Neural crest cell (in vitro differentiated cells): ENCODE measurements around the gene DEPDC1B. TPM values are rescaled to one million over a fixed set of nuclear protein-coding genes. Genes with fewer than 3 reads are reported as not detected.
"Not testable (repeated sequence)": the region's sequence is repeated elsewhere in the genome, so short reads cannot be mapped to it uniquely, and the experiment has no call there.

ENCODE experiments used
- DNase-seq: peaks from one replicate; pipeline ENCODE4 v3.0.0; 2021; ENCODE audit warnings: low read depth, mixed read lengths, low spot score
- H3K27ac Mint-ChIP-seq: one replicate; pipeline ENCODE4 v1.8.0; 2021; ENCODE audit warnings: mild to moderate bottlenecking, mixed read lengths; ENCODE audit not compliant: unreplicated experiment
- H3K27me3 Mint-ChIP-seq: 2 replicates; pipeline ENCODE4 v1.8.0; 2021; ENCODE audit warnings: low read depth, mild to moderate bottlenecking, mixed read lengths
- H3K36me3 Mint-ChIP-seq: 2 replicates; pipeline ENCODE4 v1.8.0; 2021; ENCODE audit warnings: low read depth, mild to moderate bottlenecking, mixed read lengths
- H3K4me1 Mint-ChIP-seq: 2 replicates; pipeline ENCODE4 v1.8.0; 2021; ENCODE audit warnings: mixed read lengths
- H3K4me3 Mint-ChIP-seq: one replicate; pipeline ENCODE4 v1.8.0; 2021; ENCODE audit warnings: mild to moderate bottlenecking, mixed read lengths
- H3K9me3 Mint-ChIP-seq: 2 replicates; pipeline ENCODE4 v1.8.0; 2021; ENCODE audit warnings: mixed read lengths
- CTCF ChIP-seq: fragments of 200-600 bp; sonication (generic); conservative IDR thresholded peaks from 2 replicates; pipeline ENCODE4 v1.5.0; 2021; ENCODE audit warnings: antibody characterized with exemption, mild to moderate bottlenecking
- total RNA-seq: library from RNA; stranded (reverse); gene quantifications from 2 replicates; pipeline ENCODE4 v1.2.1, GENCODE V29; 2021

Gene DEPDC1B
- total RNA-seq, 1 donor from 2014 or later = 60.4 TPM

DNA sequence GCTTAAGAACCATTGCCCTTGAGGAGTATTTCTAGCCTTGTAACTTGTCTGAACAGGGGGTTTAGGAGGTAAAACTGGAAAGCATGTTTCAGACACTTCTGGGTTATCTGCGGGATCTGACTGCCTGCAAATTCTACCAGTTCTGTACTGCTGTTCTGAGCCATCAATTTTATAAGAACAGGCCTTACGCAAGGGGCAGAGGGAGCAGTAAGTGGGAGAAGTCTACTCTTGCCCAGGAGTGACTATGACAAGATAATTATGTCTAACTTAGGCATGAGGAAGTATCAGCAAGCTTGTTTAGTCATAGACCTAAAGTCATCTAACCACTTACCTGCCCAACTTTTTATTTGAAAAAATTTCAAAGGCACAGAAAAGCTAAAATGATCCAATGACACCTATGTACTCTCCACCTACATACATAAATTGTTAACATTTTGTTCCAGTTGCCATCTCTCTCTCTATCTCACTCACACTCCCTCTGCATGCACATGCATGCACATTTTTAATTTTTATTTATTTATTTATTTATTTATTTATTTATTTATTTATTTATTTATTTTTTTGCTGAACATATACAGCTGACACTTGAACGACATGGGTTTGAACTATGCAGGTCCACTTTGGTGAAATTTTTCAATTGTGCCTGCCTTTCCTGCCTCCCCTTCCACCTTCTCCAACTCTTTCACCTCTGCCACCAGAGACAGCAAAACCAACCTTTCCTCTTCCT lies 18.4 kb upstream of the DEPDC1B start:
- Mint-ChIP-seq H3K9me3 (peaks cover 3% of the 10 kb centered on the region), H3K27ac (no peak overlapping the region), H3K4me1 (no peaks in the 10 kb centered on the region), H3K27me3 (peaks cover 19% of the 10 kb centered on the region), H3K36me3 (no peaks in the 10 kb centered on the region), H3K4me3 (no peak overlapping the region)
- no peak for TF ChIP-seq CTCF
- no peak for DNase-seq

GRCh38 chr5:60715201-60715928 lies 15.4 kb upstream of the DEPDC1B start:
- not testable (repeated sequence) for H3K4me3 Mint-ChIP-seq, H3K9me3 Mint-ChIP-seq, DNase-seq, H3K4me1 Mint-ChIP-seq, H3K27me3 Mint-ChIP-seq, H3K36me3 Mint-ChIP-seq, H3K27ac Mint-ChIP-seq

DNA sequence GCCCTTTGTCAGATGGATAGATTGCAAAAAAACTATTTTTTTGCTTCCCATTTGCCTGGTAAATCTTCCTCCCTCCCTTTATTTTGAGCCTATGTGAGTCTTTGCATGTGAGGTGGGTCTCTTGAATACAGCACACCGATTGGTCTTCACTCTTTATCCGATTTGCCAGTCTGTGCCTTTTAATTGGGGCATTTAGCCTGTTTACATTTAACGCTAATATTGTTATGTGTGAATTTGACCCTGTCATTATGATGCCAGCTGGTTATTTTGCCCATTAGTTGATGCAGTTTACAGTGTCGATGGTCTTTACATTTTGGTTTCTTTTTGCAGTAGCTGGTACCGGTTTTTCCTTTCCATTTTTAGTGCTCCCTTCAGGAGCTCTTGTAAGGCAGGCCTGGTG lies 13.0 kb upstream of the DEPDC1B start:
- H3K9me3 Mint-ChIP-seq = peaks cover 6% of the 10 kb centered on the region

GRCh38 chr5:60711892-60712291 lies 11.9 kb upstream of the DEPDC1B start:
- DNase-seq, H3K27ac Mint-ChIP-seq, H3K36me3 Mint-ChIP-seq, H3K4me3 Mint-ChIP-seq, H3K9me3 Mint-ChIP-seq, H3K27me3 Mint-ChIP-seq, H3K4me1 Mint-ChIP-seq: not testable (repeated sequence)

More for the DNA sequence above, 13.0 kb upstream of the DEPDC1B start:
- no peak overlapping the region for H3K4me3 Mint-ChIP-seq
- H3K36me3 Mint-ChIP-seq = no peaks in the 10 kb centered on the region
- H3K27ac Mint-ChIP-seq = no peak overlapping the region
- no peak for DNase-seq
- TF ChIP-seq CTCF = no peak
- H3K27me3 Mint-ChIP-seq = peaks cover 2% of the 10 kb centered on the region
- no peaks in the 10 kb centered on the region for H3K4me1 Mint-ChIP-seq

DNA sequence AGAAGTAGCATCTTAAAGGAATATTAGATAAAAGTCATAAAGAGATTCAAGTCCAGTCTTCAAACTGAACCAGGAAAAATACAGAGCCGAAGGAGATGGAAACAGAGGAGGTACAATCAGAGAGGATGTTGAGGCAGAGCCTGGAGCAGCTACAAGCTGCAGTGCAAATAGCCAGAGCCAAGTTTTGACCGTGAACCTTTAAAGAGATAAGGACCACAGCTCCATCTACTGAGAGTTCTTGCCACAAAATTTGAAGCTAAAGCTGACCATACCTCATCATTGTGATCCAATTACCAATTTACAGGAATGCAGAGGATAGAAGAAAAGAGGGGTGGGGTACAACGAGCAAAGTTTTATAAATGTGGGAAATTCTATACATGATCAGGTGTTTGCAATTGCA lies 10.4 kb upstream of the DEPDC1B start:
- TF ChIP-seq CTCF = no peak
- Mint-ChIP-seq H3K4me3 (no peak overlapping the region), H3K27me3 (peaks cover 2% of the 10 kb centered on the region), H3K36me3 (no peaks in the 10 kb centered on the region), H3K27ac (no peak overlapping the region), H3K9me3 (peaks cover 6% of the 10 kb centered on the region), H3K4me1 (no peaks in the 10 kb centered on the region)
- no peak for DNase-seq

- no peaks in the 10 kb centered on the region for H3K36me3 Mint-ChIP-seq
- H3K27me3 Mint-ChIP-seq = peaks cover 11% of the 10 kb centered on the region
- DNase-seq = no peak
- no peak overlapping the region for H3K4me3 Mint-ChIP-seq
- H3K4me1 Mint-ChIP-seq = peaks cover 6% of the 10 kb centered on the region
- no peak for TF ChIP-seq CTCF
- no peaks in the 10 kb centered on the region for H3K9me3 Mint-ChIP-seq
- H3K27ac Mint-ChIP-seq = no peak overlapping the region
Observed at GRCh38 chr5:60705144-60705543, 5.2 kb upstream of the DEPDC1B start.
